Spleen (tissue), 7 donors: ENCODE results near the gene TBC1D10A.

Experiments used
- CTCF ChIP-seq, 11 experiments: fragments of 200-600 bp in 7 of 11; fragments of 450-650 bp in 4 of 11; sonication (generic) in 4 of 11; IDR thresholded peaks in 8 of 11; conservative IDR thresholded peaks in 3 of 11; 1 replicate in 7 of 11; 2 replicates in 4 of 11; pipeline versions ENCODE4 v1.4.0 to v1.8.0; 2016 to 2021; ENCODE audit warnings: antibody characterized with exemption in 11 of 11, inconsistent platforms in 4 of 11, mild to moderate bottlenecking in 1 of 11
- POLR2A ChIP-seq, 3 donors: fragments of 450-650 bp; IDR thresholded peaks; one replicate each; pipeline ENCODE4 v1.5.1; 2017; ENCODE audit warnings: antibody characterized with exemption in 3 of 3, mild to moderate bottlenecking in 1 of 3
- POLR2AphosphoS5 ChIP-seq, 3 donors: sonication (generic); formaldehyde crosslinking; IDR thresholded peaks; one replicate each; pipeline ENCODE4 v1.5.1; 2017; ENCODE audit warnings: antibody characterized with exemption in 3 of 3
- donor health status: DM: no; HTN: no; CAD: no; lungs with moderate emphysema.
- donor health status: DM: no; HTN: no; CAD: no.
- donor health status: DM: no; HTN: no; CAD: no.

- no peak for TF ChIP-seq CTCF (IDR thresholded peaks at IDR 0.05 in 8 of 11, conservative IDR thresholded peaks at IDR 0.05 in 3 of 11)
- no peak for TF ChIP-seq POLR2A (IDR thresholded peaks at IDR 0.05)
- TF ChIP-seq POLR2AphosphoS5 (IDR thresholded peaks at IDR 0.05), result peak in 1 of 3 donors; percentile 42
Observed at GRCh38 chr22:30318799-30319419, 7.8 kb downstream of the TBC1D10A start.
